Right lobe of liver (tissue), 6 donors: ENCODE results near the gene KMT5B. TPM values are rescaled to one million over a fixed set of nuclear protein-coding genes. Genes with fewer than 3 reads are reported as not detected.

Source experiments
- ATAC-seq, 4 donors: fragments of 200-7000 bp; cut with Tn5 transposase; one replicate each; pipeline ENCODE4 v1.9.1; 2020; ENCODE audit warnings: mild to moderate bottlenecking in 4 of 4, moderate library complexity in 4 of 4
- DNase-seq, 3 donors: peaks; one replicate each; pipeline ENCODE4 v3.0.0-alpha.2; 2020
- H3K27ac ChIP-seq, 3 donors: fragments of 200-600 bp; one replicate each; pipeline ENCODE4 v1.8.0; 2022
- H3K27me3 ChIP-seq, 2 donors: fragments of 200-600 bp; one replicate each; pipeline ENCODE4 v1.8.0; 2022
- H3K36me3 ChIP-seq, 4 donors: fragments of 200-600 bp; sonication (generic) in 1 of 4; one replicate each; pipeline versions ENCODE4 v1.5.1 to v1.8.0; 2017 to 2022; ENCODE audit warnings: control low read depth in 1 of 4
- H3K4me1 ChIP-seq, 4 donors: fragments of 200-600 bp; sonication (generic) in 1 of 4; one replicate each; pipeline versions ENCODE4 v1.5.1 to v1.8.0; 2017 to 2022; ENCODE audit warnings: control low read depth in 1 of 4
- H3K4me3 ChIP-seq, 3 donors: fragments of 200-600 bp; one replicate each; pipeline ENCODE4 v1.8.0; 2022
- H3K9me3 ChIP-seq, 4 donors: fragments of 200-600 bp; sonication (generic) in 1 of 4; one replicate each; pipeline versions ENCODE4 v1.5.1 to v1.8.0; 2017 to 2022; ENCODE audit warnings: control low read depth in 1 of 4
- POLR2A ChIP-seq: fragments of 450-650 bp; IDR thresholded peaks from one replicate; pipeline ENCODE4 v1.6.1; 2017; ENCODE audit warnings: antibody characterized with exemption, mild to moderate bottlenecking
- WGBS: methylation state at CpG from one replicate; pipeline ENCODE4 v1.1.6; 2018; ENCODE audit warnings: low coverage, low lambda C conversion rate; ENCODE audit not compliant: insufficient coverage; ENCODE audit errors: missing lambda C conversion rate; 5-methylcytosine and 5-hydroxymethylcytosine counted together
- intact Hi-C, 2 donors: fragments of 100-400 bp; cut with DNase I; formaldehyde crosslinking; loops; one replicate each; pipeline versions ENCODE4 v1.11.2 to v1.14.1; 2022
- total RNA-seq, 6 experiments: library from RNA; depleted of rRNA in 2 of 6; stranded (reverse); fragments of >200 nt in 2 of 6; fragmentation: NEBNext Ultra II Directional in 3 of 6; extraction: Animal tissue kit (Norgen Biotek cat#: 25700) in 3 of 6; gene quantifications; one replicate each; pipeline versions ENCODE4 v1.1.0 to v1.2.4, GENCODE V29; 2016 to 2023
- TF ChIP-seq, protein P1 (sequence below), 4 donors: fragments of 200-600 bp in 3 of 4; fragments of 450-650 bp in 1 of 4; IDR thresholded peaks; one replicate each; pipeline versions ENCODE4 v1.5.1 to v1.8.0; 2016 to 2022; ENCODE audit warnings: antibody characterized with exemption in 4 of 4, mild to moderate bottlenecking in 2 of 4
- donor health status: DM: no; HTN: yes; CAD: no.
- donor health status: DM: no; HTN: no; CAD: no.
- donor health status: DM: no; HTN: no; CAD: no.
- donor health status: DM: no; HTN: yes; CAD: no.
- donor health status: DM: no; HTN: yes; CAD: no.

KMT5B gene
- total RNA-seq, 6 experiments from 2014 or later = 14.3 to 25.9 (median 17.6) TPM

DNA sequence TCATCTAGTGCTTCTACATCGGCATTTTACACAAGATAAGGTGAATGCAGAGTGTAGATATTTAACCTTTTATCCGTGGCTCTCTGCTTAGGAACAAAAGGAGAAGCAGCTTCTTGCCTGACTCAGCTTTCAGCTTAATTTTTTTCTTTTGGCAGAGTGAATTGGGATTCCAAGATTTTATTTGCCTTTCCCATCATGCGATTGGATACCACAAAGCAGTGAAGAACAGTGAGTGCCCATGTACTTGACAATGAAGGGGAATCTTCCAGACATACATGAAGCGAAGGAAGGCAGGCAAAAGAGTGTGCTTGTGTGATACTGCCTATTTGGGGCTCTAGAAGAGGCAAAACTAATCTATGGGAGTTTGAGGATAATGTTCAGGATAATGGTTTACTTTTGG is 74.9 kb downstream of the KMT5B start:
- Histone ChIP-seq H3K36me3 (no peaks in the 10 kb centered on the region), H3K27me3 (no peaks in the 10 kb centered on the region), H3K4me3 (peak overlapping the region in 1 of 3 donors; percentile 29), H3K9me3 (no peaks in the 10 kb centered on the region), H3K27ac (no peak overlapping the region), H3K4me1 (peaks cover 0 to 40% (median 9%) of the 10 kb centered on the region in 4 donors)
- TF ChIP-seq, protein P1, sequence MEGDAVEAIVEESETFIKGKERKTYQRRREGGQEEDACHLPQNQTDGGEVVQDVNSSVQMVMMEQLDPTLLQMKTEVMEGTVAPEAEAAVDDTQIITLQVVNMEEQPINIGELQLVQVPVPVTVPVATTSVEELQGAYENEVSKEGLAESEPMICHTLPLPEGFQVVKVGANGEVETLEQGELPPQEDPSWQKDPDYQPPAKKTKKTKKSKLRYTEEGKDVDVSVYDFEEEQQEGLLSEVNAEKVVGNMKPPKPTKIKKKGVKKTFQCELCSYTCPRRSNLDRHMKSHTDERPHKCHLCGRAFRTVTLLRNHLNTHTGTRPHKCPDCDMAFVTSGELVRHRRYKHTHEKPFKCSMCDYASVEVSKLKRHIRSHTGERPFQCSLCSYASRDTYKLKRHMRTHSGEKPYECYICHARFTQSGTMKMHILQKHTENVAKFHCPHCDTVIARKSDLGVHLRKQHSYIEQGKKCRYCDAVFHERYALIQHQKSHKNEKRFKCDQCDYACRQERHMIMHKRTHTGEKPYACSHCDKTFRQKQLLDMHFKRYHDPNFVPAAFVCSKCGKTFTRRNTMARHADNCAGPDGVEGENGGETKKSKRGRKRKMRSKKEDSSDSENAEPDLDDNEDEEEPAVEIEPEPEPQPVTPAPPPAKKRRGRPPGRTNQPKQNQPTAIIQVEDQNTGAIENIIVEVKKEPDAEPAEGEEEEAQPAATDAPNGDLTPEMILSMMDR (IDR thresholded peaks at IDR 0.05) = no peak
- no peak for TF ChIP-seq POLR2A
- 34% methylated on average over 4 of the region's 4 CpGs for WGBS
- DNase-seq = no peak
- intact Hi-C loops = no loop called here
- ATAC-seq = no peak

DNA sequence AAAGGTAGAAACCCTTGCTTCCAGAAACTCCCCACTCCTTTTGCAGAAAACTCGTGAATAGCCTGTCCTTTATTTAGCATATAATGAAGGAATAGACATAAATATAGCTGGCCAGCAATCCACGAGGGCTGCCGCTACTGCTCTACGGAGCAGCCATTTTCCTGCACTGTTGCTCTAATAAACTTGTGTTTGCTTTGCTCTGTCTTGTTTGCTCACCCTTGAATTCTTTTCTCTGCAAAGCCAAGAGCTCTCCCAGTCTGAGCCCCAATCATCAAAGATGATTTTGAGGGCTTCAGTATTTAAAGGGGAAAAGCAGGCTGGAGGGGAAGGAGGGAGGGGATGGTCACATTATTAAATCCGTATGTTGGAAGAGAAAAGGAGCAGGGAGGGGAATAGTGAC is 75.3 kb downstream of the KMT5B start:
- Histone ChIP-seq H3K36me3 (no peaks in the 10 kb centered on the region), H3K9me3 (no peaks in the 10 kb centered on the region), H3K4me3 (peak overlapping the region in 1 of 3 donors; percentile 29), H3K4me1 (peaks cover 0 to 38% (median 9%) of the 10 kb centered on the region in 4 donors), H3K27ac (no peak overlapping the region), H3K27me3 (no peaks in the 10 kb centered on the region)
- TF ChIP-seq, protein P1 (IDR thresholded peaks at IDR 0.05) = no peak
- TF ChIP-seq POLR2A = no peak
- 23% methylated on average over 5 of the region's 5 CpGs for WGBS
- DNase-seq = no peak
- intact Hi-C loops = no loop called here
- peak; percentile 58 to 68 (median 60) for ATAC-seq

DNA sequence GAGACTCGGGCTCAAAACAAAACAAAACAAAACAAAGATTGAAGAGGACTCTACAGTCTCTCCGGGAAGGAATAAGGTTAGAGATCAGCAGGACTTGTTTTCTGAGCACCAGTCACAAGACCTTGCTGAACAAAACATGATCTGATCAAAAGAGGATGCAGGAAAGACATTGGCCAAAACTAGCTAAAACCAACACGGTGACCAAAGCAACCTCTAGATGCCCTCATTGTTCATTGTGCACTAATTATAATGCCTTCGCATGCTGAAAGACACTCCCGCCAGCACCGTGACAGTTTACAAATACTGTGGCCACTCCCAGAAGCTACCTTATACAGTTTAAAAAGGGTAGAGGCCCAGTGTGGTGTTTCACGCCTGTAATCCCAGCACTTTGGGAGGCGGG is 76.2 kb downstream of the KMT5B start:
- Histone ChIP-seq H3K4me3 (no peak overlapping the region), H3K27me3 (no peaks in the 10 kb centered on the region), H3K36me3 (no peaks in the 10 kb centered on the region), H3K9me3 (no peaks in the 10 kb centered on the region), H3K4me1 (peaks cover 0 to 28% (median 6%) of the 10 kb centered on the region in 4 donors), H3K27ac (no peak overlapping the region)
- no peak for TF ChIP-seq POLR2A
- TF ChIP-seq, protein P1 (IDR thresholded peaks at IDR 0.05) = no peak
- intact Hi-C loops = no loop called here
- WGBS = 83% methylated on average over 4 of the region's 8 CpGs
- ATAC-seq (peak in 3 of 4 donors; percentile 11 to 52 (median 14)), DNase-seq (no peak)

DNA sequence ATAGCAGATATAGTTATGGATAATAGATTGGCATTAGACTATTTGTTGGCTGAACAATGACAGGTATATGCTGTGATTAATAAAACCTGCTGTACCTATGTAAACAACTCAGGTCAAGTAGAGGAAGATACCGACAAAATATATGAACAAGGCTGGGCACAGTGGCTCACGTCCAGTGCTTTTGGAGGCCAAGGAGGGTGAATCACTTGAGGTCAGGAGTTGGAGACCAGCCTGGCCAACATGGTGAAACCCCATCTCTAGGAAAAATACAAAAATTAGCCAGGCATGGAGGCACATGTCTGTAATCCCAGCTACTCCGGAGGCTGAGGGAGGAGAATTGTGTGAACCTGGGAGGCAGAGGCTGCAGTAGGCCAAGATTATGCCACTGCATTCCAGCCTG is 77.9 kb downstream of the KMT5B start:
- H3K4me3 ChIP-seq = no peak overlapping the region
- WGBS = 59% methylated on average over 2 of the region's 3 CpGs
- DNase-seq = peak in 1 of 3 donors; percentile 4
- no peaks in the 10 kb centered on the region for H3K9me3 ChIP-seq
- H3K36me3 ChIP-seq = no peaks in the 10 kb centered on the region
- ATAC-seq = no peak
- TF ChIP-seq POLR2A = no peak
- TF ChIP-seq, protein P1 (IDR thresholded peaks at IDR 0.05) = no peak
- intact Hi-C loops = no loop called here
- H3K27me3 ChIP-seq = no peaks in the 10 kb centered on the region
- no peak overlapping the region for H3K27ac ChIP-seq
- H3K4me1 ChIP-seq = peaks cover 0 to 16% (median 3%) of the 10 kb centered on the region in 4 donors

DNA sequence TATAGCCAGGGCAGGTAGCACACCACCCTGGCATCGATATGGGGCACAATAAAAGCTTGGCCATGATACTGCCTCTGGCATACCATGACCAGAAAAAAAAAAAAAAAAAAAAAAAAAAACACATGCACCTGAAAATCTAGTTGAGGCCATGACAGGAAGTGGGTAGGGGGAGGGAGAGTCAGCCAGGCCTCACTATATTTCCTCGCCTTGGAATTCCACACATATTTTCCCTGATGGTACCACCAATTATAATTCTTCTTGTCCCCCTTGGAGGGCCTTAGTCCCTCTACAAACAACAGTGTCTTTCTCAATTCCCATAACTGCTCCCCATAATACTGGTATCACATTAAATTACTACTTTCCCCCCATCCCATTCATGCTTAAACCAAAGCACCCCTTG is 79.3 kb downstream of the KMT5B start:
- no peak for ATAC-seq
- no peak overlapping the region for H3K4me3 ChIP-seq
- intact Hi-C loops = no loop called here

More for the DNA sequence above, 79.3 kb downstream of the KMT5B start:
- Histone ChIP-seq H3K27me3 (no peaks in the 10 kb centered on the region), H3K36me3 (no peaks in the 10 kb centered on the region), H3K4me1 (peaks cover 0 to 21% (median 9%) of the 10 kb centered on the region in 4 donors), H3K27ac (no peak overlapping the region), H3K9me3 (no peaks in the 10 kb centered on the region)
- 69% methylated on average over 2 of the region's 2 CpGs for WGBS
- DNase-seq = no peak
- TF ChIP-seq, protein P1 (IDR thresholded peaks at IDR 0.05) = no peak
- no peak for TF ChIP-seq POLR2A
